Measurements from ENCODE around the gene ANKRD30B.
"Not testable (repeated sequence)": the region's sequence is repeated elsewhere in the genome, so short reads cannot be mapped to it uniquely, and the experiment has no call there.

ANKRD30B gene

DNA sequence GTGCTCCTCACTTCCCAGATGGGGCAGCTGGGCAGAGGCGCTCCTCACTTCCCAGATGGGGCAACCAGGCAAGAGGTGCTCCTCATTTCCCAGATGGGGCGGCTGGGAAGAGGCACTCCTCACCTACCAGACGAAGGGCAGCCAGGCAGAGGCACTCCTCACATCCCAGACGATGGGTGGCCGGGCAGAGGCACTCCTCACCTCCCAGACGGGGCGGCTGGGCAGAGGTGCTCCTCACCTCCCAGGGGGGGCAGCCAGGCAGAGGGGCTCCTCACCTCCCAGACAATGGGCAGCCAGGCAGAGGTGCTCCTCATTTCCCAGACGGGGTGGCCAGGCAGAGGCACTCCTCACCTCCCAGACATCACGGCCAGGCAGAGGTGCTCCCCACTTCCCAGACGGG lies 110.5 kb downstream of the ANKRD30B start:
- DNase-seq: not testable (repeated sequence)

DNA sequence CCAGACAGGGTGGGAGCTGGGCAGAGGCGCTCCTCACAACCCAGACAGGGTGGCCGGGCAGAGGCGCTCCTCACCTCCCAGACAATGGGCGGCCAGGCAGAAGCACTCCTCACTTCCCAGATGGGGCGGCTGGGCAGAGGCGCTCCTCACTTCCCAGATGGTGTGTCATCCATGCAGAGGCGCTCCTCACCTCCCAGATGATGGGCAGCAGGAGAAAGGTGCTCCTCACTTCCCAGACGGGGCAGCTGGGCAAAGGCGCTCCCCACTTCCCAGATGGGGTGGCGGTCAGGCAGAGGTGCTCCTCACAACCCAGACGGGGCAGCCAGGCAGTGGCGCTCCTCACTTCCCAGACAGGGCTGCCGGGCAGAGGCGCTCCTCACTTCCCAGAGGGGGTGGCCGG lies 112.0 kb downstream of the ANKRD30B start:
- DNase-seq: not testable (repeated sequence)

DNA sequence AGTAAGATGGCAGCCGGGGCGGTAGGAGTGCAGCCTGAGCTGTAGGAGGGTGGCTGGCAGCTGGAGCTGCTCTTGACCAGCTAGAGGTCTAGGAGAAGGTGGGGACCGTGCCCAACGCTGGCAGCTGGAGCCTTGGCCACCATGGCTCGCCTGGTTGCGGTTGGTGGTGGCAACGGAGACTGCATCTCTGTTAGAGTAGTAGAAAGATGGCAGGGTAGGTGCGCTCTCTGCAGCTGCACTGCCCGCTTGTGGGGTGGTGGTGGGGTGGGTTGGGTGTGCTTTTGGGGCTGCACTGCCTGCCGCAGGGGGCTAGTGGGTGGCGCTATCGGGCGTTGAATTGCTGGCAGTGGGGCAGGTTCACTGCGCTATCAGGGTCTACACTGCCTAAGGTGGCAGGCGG lies 118.5 kb downstream of the ANKRD30B start:
- DNase-seq: not testable (repeated sequence)

- DNase-seq: not testable (repeated sequence)
Measured at GRCh38 chr18:14867988-14868387, 120.0 kb downstream of the ANKRD30B start.

- not testable (repeated sequence) for DNase-seq
Measured at GRCh38 chr18:14868825-14869224, 120.9 kb downstream of the ANKRD30B start.

DNA sequence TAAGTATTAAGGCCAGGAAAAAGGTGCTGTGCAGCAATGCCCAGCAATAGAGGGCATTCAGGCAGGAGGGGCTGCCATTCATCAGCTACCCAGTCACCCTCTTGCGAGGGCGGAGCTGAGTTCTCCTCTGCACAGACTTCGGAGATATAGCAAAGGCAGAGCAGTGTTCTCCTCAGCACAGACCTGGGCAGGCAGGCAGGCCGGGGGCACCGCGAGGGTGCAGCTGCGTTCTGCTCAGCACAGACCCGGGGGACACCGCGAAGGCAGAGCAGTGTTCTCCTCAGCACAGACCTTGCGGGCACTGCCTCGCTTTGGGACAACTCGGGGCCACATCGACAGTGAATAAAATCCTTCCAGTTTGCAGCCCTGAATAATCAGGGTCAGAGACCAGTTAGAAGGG lies 130.9 kb downstream of the ANKRD30B start:
- not testable (repeated sequence) for DNase-seq

DNA sequence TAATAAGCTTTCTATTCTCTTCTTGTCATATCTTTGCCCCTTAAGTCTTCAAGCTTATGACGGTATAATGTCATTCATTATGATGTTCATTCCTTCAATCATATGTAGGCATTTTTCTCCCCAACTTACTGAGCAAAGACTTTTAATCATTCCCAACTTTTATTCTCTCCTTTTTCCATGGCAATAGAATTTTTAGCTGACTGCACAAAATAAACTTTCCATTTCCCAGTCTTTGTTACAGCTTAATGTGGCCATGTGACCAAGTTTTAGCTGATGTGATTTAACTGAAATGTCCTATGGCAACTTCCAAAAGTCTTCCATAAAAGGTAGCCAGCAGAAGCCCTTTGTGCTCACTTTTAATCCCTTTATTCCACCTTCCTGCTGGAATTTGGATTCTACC lies 152.5 kb downstream of the ANKRD30B start:
- DNase-seq: no peak

All from effector CD4-positive, alpha-beta T cell (primary cell).